Osteocyte (in vitro differentiated cells): ENCODE measurements around the gene C6orf118. TPM values are rescaled to one million over a fixed set of nuclear protein-coding genes. Genes with fewer than 3 reads are reported as not detected.

ENCODE experiments used
- DNase-seq: peaks from one replicate; pipeline ENCODE4 v3.0.0; 2021; ENCODE audit warnings: mixed read lengths; ENCODE audit not compliant: unreplicated experiment; ENCODE audit errors: extremely low spot score
- H3K27ac Mint-ChIP-seq: one replicate; pipeline ENCODE4 v1.8.0; 2021; ENCODE audit warnings: mild to moderate bottlenecking, mixed read lengths; ENCODE audit not compliant: unreplicated experiment
- H3K27me3 Mint-ChIP-seq: one replicate; pipeline ENCODE4 v1.8.0; 2021; ENCODE audit warnings: mixed read lengths; ENCODE audit not compliant: unreplicated experiment
- H3K36me3 Mint-ChIP-seq: one replicate; pipeline ENCODE4 v1.8.0; 2021; ENCODE audit warnings: mixed read lengths; ENCODE audit not compliant: unreplicated experiment
- H3K4me1 Mint-ChIP-seq: one replicate; pipeline ENCODE4 v1.8.0; 2021; ENCODE audit warnings: mixed read lengths; ENCODE audit not compliant: unreplicated experiment
- H3K4me3 Mint-ChIP-seq: one replicate; pipeline ENCODE4 v1.8.0; 2021; ENCODE audit warnings: mild to moderate bottlenecking, moderate library complexity, mixed read lengths; ENCODE audit not compliant: unreplicated experiment
- H3K9me3 Mint-ChIP-seq: one replicate; pipeline ENCODE4 v1.8.0; 2021; ENCODE audit warnings: mixed read lengths; ENCODE audit not compliant: unreplicated experiment
- CTCF ChIP-seq: fragments of 200-600 bp; sonication (generic); IDR thresholded peaks from 2 replicates; pipeline ENCODE4 v1.5.0; 2021; ENCODE audit warnings: antibody characterized with exemption, mild to moderate bottlenecking, moderate library complexity
- total RNA-seq: library from RNA; stranded (reverse); gene quantifications from 2 replicates; pipeline ENCODE4 v1.2.1, GENCODE V29; 2021

The C6orf118 gene
- total RNA-seq, 1 donor from 2014 or later: not detected

- no peak overlapping the region for H3K4me3 Mint-ChIP-seq
- no peak for TF ChIP-seq CTCF
- H3K36me3 Mint-ChIP-seq: no peaks in the 10 kb centered on the region
- DNase-seq: no peak
- no peak overlapping the region for H3K27ac Mint-ChIP-seq
- no peaks in the 10 kb centered on the region for H3K4me1 Mint-ChIP-seq
- no peaks in the 10 kb centered on the region for H3K27me3 Mint-ChIP-seq
- H3K9me3 Mint-ChIP-seq: peaks cover 10% of the 10 kb centered on the region
Measured at GRCh38 chr6:165245701-165246100, 63.7 kb downstream of the C6orf118 start.

- no peak overlapping the region for H3K4me3 Mint-ChIP-seq
- H3K27ac Mint-ChIP-seq: no peak overlapping the region
- H3K4me1 Mint-ChIP-seq: no peaks in the 10 kb centered on the region
- peaks cover 7% of the 10 kb centered on the region for H3K9me3 Mint-ChIP-seq
- no peak for DNase-seq
- TF ChIP-seq CTCF: peak; percentile 44
- H3K36me3 Mint-ChIP-seq: no peaks in the 10 kb centered on the region
- no peaks in the 10 kb centered on the region for H3K27me3 Mint-ChIP-seq
Measured at GRCh38 chr6:165245287-165245686, 64.1 kb downstream of the C6orf118 start.

GRCh38 chr6:165244524-165245247 is 64.7 kb downstream of the C6orf118 start:
- Mint-ChIP-seq H3K27ac (no peak overlapping the region), H3K4me3 (no peak overlapping the region), H3K9me3 (peaks cover 7% of the 10 kb centered on the region), H3K4me1 (no peaks in the 10 kb centered on the region), H3K36me3 (no peaks in the 10 kb centered on the region), H3K27me3 (no peaks in the 10 kb centered on the region)
- DNase-seq: no peak
- TF ChIP-seq CTCF: no peak

GRCh38 chr6:165243801-165244200 is 65.6 kb downstream of the C6orf118 start:
- Mint-ChIP-seq H3K36me3 (no peaks in the 10 kb centered on the region), H3K27me3 (no peaks in the 10 kb centered on the region), H3K4me1 (no peaks in the 10 kb centered on the region), H3K27ac (no peak overlapping the region), H3K4me3 (no peak overlapping the region), H3K9me3 (peaks cover 13% of the 10 kb centered on the region)
- no peak for TF ChIP-seq CTCF
- no peak for DNase-seq

GRCh38 chr6:165236326-165236725 is 73.1 kb downstream of the C6orf118 start:
- Mint-ChIP-seq H3K9me3 (peaks cover 45% of the 10 kb centered on the region), H3K4me3 (no peak overlapping the region), H3K27ac (no peak overlapping the region), H3K4me1 (no peaks in the 10 kb centered on the region), H3K36me3 (no peaks in the 10 kb centered on the region), H3K27me3 (no peaks in the 10 kb centered on the region)
- DNase-seq: no peak
- TF ChIP-seq CTCF: no peak
